H9 (cell line): Measurements from ENCODE around the gene NF1. TPM values are rescaled to one million over a fixed set of nuclear protein-coding genes. Genes with fewer than 3 reads are reported as not detected.
A peak's percentile ranks its signal among the peaks of the same experiment; 100 is the strongest.

Source experiments
- DNase-seq: peaks from one replicate; pipeline ENCODE4 v3.0.0-alpha.2; 2017
- H2AFZ ChIP-seq: one replicate; pipeline ENCODE4 v1.6.1; 2013; ENCODE audit warnings: mild to moderate bottlenecking, low read length, control low read depth, moderate library complexity
- H2AK5ac ChIP-seq: 2 replicates; pipeline ENCODE4 v1.6.1; 2013; ENCODE audit warnings: low read length, control low read depth, mixed read lengths; ENCODE audit not compliant: insufficient read length
- H2BK120ac ChIP-seq: one replicate; pipeline ENCODE4 v1.6.1; 2013; ENCODE audit warnings: low read depth, mild to moderate bottlenecking, low read length, control low read depth, inconsistent platforms; ENCODE audit not compliant: poor library complexity, severe bottlenecking
- H2BK12ac ChIP-seq: 2 replicates; pipeline ENCODE4 v1.6.1; 2013; ENCODE audit warnings: low read length, control low read depth, mixed read lengths, low read depth; ENCODE audit not compliant: insufficient read length
- H2BK15ac ChIP-seq: 2 replicates; pipeline ENCODE4 v1.6.1; 2013; ENCODE audit warnings: low read depth, low read length, control low read depth
- H2BK20ac ChIP-seq: one replicate; pipeline ENCODE4 v1.6.1; 2013; ENCODE audit warnings: low read depth, mild to moderate bottlenecking, low read length, control low read depth, inconsistent platforms; ENCODE audit not compliant: poor library complexity, severe bottlenecking
- H2BK5ac ChIP-seq: 2 replicates; pipeline ENCODE4 v1.6.1; 2013; ENCODE audit warnings: low read length, control low read depth, mixed read lengths; ENCODE audit not compliant: insufficient read length
- H3K14ac ChIP-seq: 2 replicates; pipeline ENCODE4 v1.6.1; 2013; ENCODE audit warnings: low read length, control low read depth; ENCODE audit not compliant: insufficient read depth
- H3K18ac ChIP-seq: 2 replicates; pipeline ENCODE4 v1.6.1; 2013; ENCODE audit warnings: low read depth, mild to moderate bottlenecking, mixed read lengths, low read length, control low read depth; ENCODE audit not compliant: insufficient read length
- H3K23ac ChIP-seq: 2 replicates; pipeline ENCODE4 v1.6.1; 2013; ENCODE audit warnings: low read length, control low read depth, mixed read lengths, low read depth; ENCODE audit not compliant: insufficient read length
- H3K23me2 ChIP-seq: 2 replicates; pipeline ENCODE4 v1.6.1; 2013; ENCODE audit warnings: low read depth, mild to moderate bottlenecking, mixed read lengths, low read length, control low read depth; ENCODE audit not compliant: insufficient read length, poor library complexity, severe bottlenecking
- H3K27ac ChIP-seq: 2 replicates; pipeline ENCODE4 v1.5.1; 2013; ENCODE audit warnings: low read length, control low read depth, mixed read lengths, low read depth; ENCODE audit not compliant: insufficient read length
- H3K27me3 ChIP-seq: 2 replicates; pipeline ENCODE4 v1.6.1; 2013; ENCODE audit warnings: low read length, control low read depth, inconsistent platforms; ENCODE audit not compliant: insufficient read depth
- H3K4ac ChIP-seq: 2 replicates; pipeline ENCODE4 v1.6.1; 2013; ENCODE audit warnings: low read depth, mild to moderate bottlenecking, control low read depth, inconsistent platforms, low read length, moderate library complexity
- H3K4me1 ChIP-seq: 2 replicates; pipeline ENCODE4 v1.6.1; 2013; ENCODE audit warnings: low read length, control low read depth, inconsistent platforms; ENCODE audit not compliant: insufficient read depth
- H3K4me2 ChIP-seq: 2 replicates; pipeline ENCODE4 v1.6.1; 2013; ENCODE audit warnings: low read length, control low read depth, mixed read lengths; ENCODE audit not compliant: insufficient read length, insufficient read depth
- H3K56ac ChIP-seq: 2 replicates; pipeline ENCODE4 v1.6.1; 2013; ENCODE audit warnings: low read depth, mild to moderate bottlenecking, mixed read lengths, low read length, control low read depth; ENCODE audit not compliant: insufficient read length
- H3K79me1 ChIP-seq: 2 replicates; pipeline ENCODE4 v1.6.1; 2013; ENCODE audit warnings: low read depth, mild to moderate bottlenecking, moderate library complexity, low read length, control low read depth, inconsistent platforms; ENCODE audit not compliant: insufficient read depth, poor library complexity, severe bottlenecking
- H3K79me2 ChIP-seq: 2 replicates; pipeline ENCODE4 v1.6.1; 2013; ENCODE audit warnings: low read length, control low read depth, inconsistent platforms; ENCODE audit not compliant: insufficient read depth
- H3K9ac ChIP-seq: 2 replicates; pipeline ENCODE4 v1.6.1; 2013; ENCODE audit warnings: low read length, control low read depth, mixed read lengths; ENCODE audit not compliant: insufficient read length; ENCODE audit errors: extremely low read depth
- H3K9me3 ChIP-seq: one replicate; pipeline ENCODE4 v1.6.1; 2013; ENCODE audit warnings: low read depth, low read length, inconsistent platforms; ENCODE audit not compliant: control insufficient read depth
- H3T11ph ChIP-seq: one replicate; pipeline ENCODE4 v1.6.1; 2013; ENCODE audit warnings: mild to moderate bottlenecking, low read length, control low read depth, inconsistent platforms
- H4K20me1 ChIP-seq: one replicate; pipeline ENCODE4 v1.6.1; 2013; ENCODE audit not compliant: control insufficient read depth, insufficient read length, insufficient read depth
- H4K5ac ChIP-seq: 2 replicates; pipeline ENCODE4 v1.6.1; 2013; ENCODE audit warnings: low read depth, mild to moderate bottlenecking, mixed read lengths, low read length, control low read depth; ENCODE audit not compliant: insufficient read length
- H4K8ac ChIP-seq: replicated peaks from 2 replicates; pipeline ENCODE4 v1.6.1; 2013; ENCODE audit warnings: low read length, control low read depth, mixed read lengths, low read depth; ENCODE audit not compliant: insufficient read length
- H4K91ac ChIP-seq: 2 replicates; pipeline ENCODE4 v1.6.1; 2013; ENCODE audit warnings: low read depth, mild to moderate bottlenecking, moderate library complexity, mixed read lengths, low read length, control low read depth; ENCODE audit not compliant: insufficient read length
- H3K27ac Mint-ChIP-seq, 3 experiments: 2 replicates in 2 of 3; 3 replicates in 1 of 3; pipeline ENCODE4 v1.8.0; 2020 to 2021; ENCODE audit warnings: mixed read lengths in 3 of 3, mild to moderate bottlenecking in 1 of 3, moderate library complexity in 1 of 3
- H3K27me3 Mint-ChIP-seq: 2 replicates; pipeline ENCODE4 v1.8.0; 2021; ENCODE audit warnings: low read depth, mild to moderate bottlenecking, moderate library complexity, mixed read lengths
- H3K36me3 Mint-ChIP-seq, 3 experiments: 2 replicates in 2 of 3; 3 replicates in 1 of 3; pipeline ENCODE4 v1.8.0; 2020 to 2021; ENCODE audit warnings: low read depth in 3 of 3, mixed read lengths in 3 of 3; ENCODE audit not compliant: insufficient read depth in 1 of 3
- H3K4me1 Mint-ChIP-seq, 2 experiments: 2 replicates each; pipeline ENCODE4 v1.8.0; 2020; ENCODE audit warnings: mixed read lengths in 2 of 2
- H3K4me3 Mint-ChIP-seq, 2 experiments: 2 replicates in 1 of 2; 3 replicates in 1 of 2; pipeline ENCODE4 v1.8.0; 2020 to 2021; ENCODE audit warnings: mild to moderate bottlenecking in 2 of 2, mixed read lengths in 2 of 2, moderate library complexity in 1 of 2
- H3K9me3 Mint-ChIP-seq, 2 experiments: 2 replicates in 1 of 2; 3 replicates in 1 of 2; pipeline ENCODE4 v1.8.0; 2020; ENCODE audit warnings: mild to moderate bottlenecking in 2 of 2, mixed read lengths in 2 of 2, moderate library complexity in 1 of 2
- WGBS: extraction: QIAGEN DNeasy Blood & Tissue Kit; methylation state at CpG from one replicate; pipeline ENCODE4 v1.1.7; 2013; ENCODE audit warnings: missing lambda C conversion rate, low lambda C conversion rate, mixed read lengths; ENCODE audit not compliant: insufficient read length; ENCODE audit errors: extremely low coverage; 5-methylcytosine and 5-hydroxymethylcytosine counted together
- total RNA-seq: library from RNA; stranded (reverse); gene quantifications from 2 replicates; pipeline ENCODE4 v1.2.1, GENCODE V29; 2021
- TF ChIP-seq, protein P1 (sequence below): fragments of 200-600 bp; sonication (generic); conservative IDR thresholded peaks from 3 replicates; pipeline ENCODE4 v1.8.0; 2021; ENCODE audit warnings: antibody characterized with exemption, mild to moderate bottlenecking

NF1 gene
- total RNA-seq, 1 experiment from 2014 or later, result 38.1 TPM

DNA sequence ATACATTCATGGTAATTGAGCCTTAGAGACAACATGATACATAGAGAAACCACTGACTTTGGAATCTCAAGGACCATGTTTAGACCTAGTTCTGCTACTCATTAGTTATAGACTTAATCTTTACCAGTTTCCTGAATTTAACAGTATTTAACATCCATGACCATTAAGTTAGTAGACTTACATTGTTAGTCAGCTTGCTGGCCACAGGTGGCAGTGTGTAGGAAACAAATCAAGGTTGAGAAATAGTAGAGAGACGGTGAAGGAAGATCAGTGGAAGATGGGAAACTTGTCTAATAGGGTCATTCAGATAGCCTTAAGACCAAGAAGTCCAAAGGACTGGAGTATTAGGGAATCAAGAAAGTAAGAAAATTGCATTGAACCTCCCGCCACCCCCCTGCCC, 171.3 kb downstream of the NF1 start:
- Histone ChIP-seq H4K5ac (no peak overlapping the region), H2BK5ac (no peak overlapping the region), H2BK12ac (no peak overlapping the region), H2BK20ac (no peak overlapping the region), H4K20me1 (no peaks in the 10 kb centered on the region), H3K79me1 (no peaks in the 10 kb centered on the region), H3K27me3 (no peaks in the 10 kb centered on the region), H3K4me1 (0 out of 2 replicates have a peak, but pooled peaks cover 3% of the 10 kb centered on the region), H3K23me2 (no peaks in the 10 kb centered on the region), H2BK120ac (no peak overlapping the region), H3K14ac (no peak overlapping the region), H3K23ac (no peak overlapping the region), H4K91ac (no peak overlapping the region), H3T11ph (no peak overlapping the region), H3K4ac (no peak overlapping the region), H4K8ac (no peak overlapping the region), H2BK15ac (no peak overlapping the region), H3K9ac (no peak overlapping the region), H3K18ac (no peak overlapping the region), H3K79me2 (no peaks in the 10 kb centered on the region), H2AK5ac (no peak overlapping the region), H3K4me2 (no peak overlapping the region), H3K56ac (no peak overlapping the region), H3K27ac (no peak overlapping the region), H2AFZ (no peak overlapping the region), H3K9me3 (no peaks in the 10 kb centered on the region)
- peak overlapping the region in 1 of 3 experiments; percentile 72; a peak in 2 of 7 replicates for H3K27ac Mint-ChIP-seq
- no CpG with 5 or more reads among the region's 2 CpGs for WGBS
- no peaks in the 10 kb centered on the region for H3K27me3 Mint-ChIP-seq
- H3K36me3 Mint-ChIP-seq, result peaks cover 4 to 48% (median 38%) of the 10 kb centered on the region in 3 experiments; a peak in 6 of 7 replicates
- TF ChIP-seq, protein P1, sequence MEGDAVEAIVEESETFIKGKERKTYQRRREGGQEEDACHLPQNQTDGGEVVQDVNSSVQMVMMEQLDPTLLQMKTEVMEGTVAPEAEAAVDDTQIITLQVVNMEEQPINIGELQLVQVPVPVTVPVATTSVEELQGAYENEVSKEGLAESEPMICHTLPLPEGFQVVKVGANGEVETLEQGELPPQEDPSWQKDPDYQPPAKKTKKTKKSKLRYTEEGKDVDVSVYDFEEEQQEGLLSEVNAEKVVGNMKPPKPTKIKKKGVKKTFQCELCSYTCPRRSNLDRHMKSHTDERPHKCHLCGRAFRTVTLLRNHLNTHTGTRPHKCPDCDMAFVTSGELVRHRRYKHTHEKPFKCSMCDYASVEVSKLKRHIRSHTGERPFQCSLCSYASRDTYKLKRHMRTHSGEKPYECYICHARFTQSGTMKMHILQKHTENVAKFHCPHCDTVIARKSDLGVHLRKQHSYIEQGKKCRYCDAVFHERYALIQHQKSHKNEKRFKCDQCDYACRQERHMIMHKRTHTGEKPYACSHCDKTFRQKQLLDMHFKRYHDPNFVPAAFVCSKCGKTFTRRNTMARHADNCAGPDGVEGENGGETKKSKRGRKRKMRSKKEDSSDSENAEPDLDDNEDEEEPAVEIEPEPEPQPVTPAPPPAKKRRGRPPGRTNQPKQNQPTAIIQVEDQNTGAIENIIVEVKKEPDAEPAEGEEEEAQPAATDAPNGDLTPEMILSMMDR, result peak; percentile 61
- no peaks in the 10 kb centered on the region for H3K9me3 Mint-ChIP-seq
- H3K4me1 Mint-ChIP-seq, result peaks cover 8 to 11% of the 10 kb centered on the region in 2 experiments
- no peak for DNase-seq
- no peak overlapping the region for H3K4me3 Mint-ChIP-seq
